Osteocyte (in vitro differentiated cells): ENCODE results near the gene NOP53. TPM values are rescaled to one million over a fixed set of nuclear protein-coding genes. Genes with fewer than 3 reads are reported as not detected.

Source experiments
- DNase-seq: peaks from one replicate; pipeline ENCODE4 v3.0.0; 2021; ENCODE audit warnings: mixed read lengths; ENCODE audit not compliant: unreplicated experiment; ENCODE audit errors: extremely low spot score
- H3K27ac Mint-ChIP-seq: one replicate; pipeline ENCODE4 v1.8.0; 2021; ENCODE audit warnings: mild to moderate bottlenecking, mixed read lengths; ENCODE audit not compliant: unreplicated experiment
- H3K27me3 Mint-ChIP-seq: one replicate; pipeline ENCODE4 v1.8.0; 2021; ENCODE audit warnings: mixed read lengths; ENCODE audit not compliant: unreplicated experiment
- H3K36me3 Mint-ChIP-seq: one replicate; pipeline ENCODE4 v1.8.0; 2021; ENCODE audit warnings: mixed read lengths; ENCODE audit not compliant: unreplicated experiment
- H3K4me1 Mint-ChIP-seq: one replicate; pipeline ENCODE4 v1.8.0; 2021; ENCODE audit warnings: mixed read lengths; ENCODE audit not compliant: unreplicated experiment
- H3K4me3 Mint-ChIP-seq: one replicate; pipeline ENCODE4 v1.8.0; 2021; ENCODE audit warnings: mild to moderate bottlenecking, moderate library complexity, mixed read lengths; ENCODE audit not compliant: unreplicated experiment
- H3K9me3 Mint-ChIP-seq: one replicate; pipeline ENCODE4 v1.8.0; 2021; ENCODE audit warnings: mixed read lengths; ENCODE audit not compliant: unreplicated experiment
- CTCF ChIP-seq: fragments of 200-600 bp; sonication (generic); IDR thresholded peaks from 2 replicates; pipeline ENCODE4 v1.5.0; 2021; ENCODE audit warnings: antibody characterized with exemption, mild to moderate bottlenecking, moderate library complexity
- total RNA-seq: library from RNA; stranded (reverse); gene quantifications from 2 replicates; pipeline ENCODE4 v1.2.1, GENCODE V29; 2021

NOP53 gene
- total RNA-seq, 1 donor from 2014 or later, result 232 TPM

GRCh38 chr19:47755762-47756626 lies 10.6 kb downstream of the NOP53 start:
- H3K36me3 Mint-ChIP-seq, result peaks cover 34% of the 10 kb centered on the region

GRCh38 chr19:47756627-47756929 lies 11.2 kb downstream of the NOP53 start:
- Mint-ChIP-seq H3K4me3 (no peak overlapping the region), H3K9me3 (no peaks in the 10 kb centered on the region), H3K27me3 (no peaks in the 10 kb centered on the region), H3K4me1 (no peaks in the 10 kb centered on the region), H3K27ac (no peak overlapping the region), H3K36me3 (peaks cover 34% of the 10 kb centered on the region)
- no peak for DNase-seq
- no peak for TF ChIP-seq CTCF

More at GRCh38 chr19:47755762-47756626, 10.6 kb downstream of the NOP53 start:
- no peak for DNase-seq
- H3K9me3 Mint-ChIP-seq, result no peaks in the 10 kb centered on the region
- no peaks in the 10 kb centered on the region for H3K27me3 Mint-ChIP-seq
- no peak overlapping the region for H3K4me3 Mint-ChIP-seq
- no peak for TF ChIP-seq CTCF
- H3K27ac Mint-ChIP-seq, result no peak overlapping the region
- no peaks in the 10 kb centered on the region for H3K4me1 Mint-ChIP-seq

- Mint-ChIP-seq H3K27me3 (no peaks in the 10 kb centered on the region), H3K27ac (peak overlapping the region; percentile 23), H3K9me3 (no peaks in the 10 kb centered on the region), H3K36me3 (peaks cover 34% of the 10 kb centered on the region), H3K4me3 (no peak overlapping the region), H3K4me1 (no peaks in the 10 kb centered on the region)
- no peak for DNase-seq
- TF ChIP-seq CTCF, result no peak
Measured at GRCh38 chr19:47756953-47757608, 11.7 kb downstream of the NOP53 start.

GRCh38 chr19:47757617-47758442 lies 12.5 kb downstream of the NOP53 start:
- H3K4me1 Mint-ChIP-seq, result no peaks in the 10 kb centered on the region
- peaks cover 34% of the 10 kb centered on the region for H3K36me3 Mint-ChIP-seq
- no peak for DNase-seq
- no peak for TF ChIP-seq CTCF
- no peaks in the 10 kb centered on the region for H3K27me3 Mint-ChIP-seq
- H3K27ac Mint-ChIP-seq, result no peak overlapping the region
- H3K4me3 Mint-ChIP-seq, result no peak overlapping the region
- no peaks in the 10 kb centered on the region for H3K9me3 Mint-ChIP-seq

GRCh38 chr19:47758443-47758804 lies 13.1 kb downstream of the NOP53 start:
- no peak for TF ChIP-seq CTCF
- no peaks in the 10 kb centered on the region for H3K4me1 Mint-ChIP-seq
- no peaks in the 10 kb centered on the region for H3K27me3 Mint-ChIP-seq
- H3K9me3 Mint-ChIP-seq, result no peaks in the 10 kb centered on the region
- H3K27ac Mint-ChIP-seq, result no peak overlapping the region
- no peak for DNase-seq
- H3K4me3 Mint-ChIP-seq, result no peak overlapping the region
- peaks cover 30% of the 10 kb centered on the region for H3K36me3 Mint-ChIP-seq
